ENCODE results near the gene TMC4.
A peak's percentile ranks its signal among the peaks of the same experiment; 100 is the strongest.
"Not testable (repeated sequence)": the region's sequence is repeated elsewhere in the genome, so short reads cannot be mapped to it uniquely, and the experiment has no call there.

TMC4 gene

GRCh38 chr19:54204767-54205468, 32.0 kb upstream of the TMC4 start:
- DNase-seq (ENCODE audit: low read depth), result no peak

DNA sequence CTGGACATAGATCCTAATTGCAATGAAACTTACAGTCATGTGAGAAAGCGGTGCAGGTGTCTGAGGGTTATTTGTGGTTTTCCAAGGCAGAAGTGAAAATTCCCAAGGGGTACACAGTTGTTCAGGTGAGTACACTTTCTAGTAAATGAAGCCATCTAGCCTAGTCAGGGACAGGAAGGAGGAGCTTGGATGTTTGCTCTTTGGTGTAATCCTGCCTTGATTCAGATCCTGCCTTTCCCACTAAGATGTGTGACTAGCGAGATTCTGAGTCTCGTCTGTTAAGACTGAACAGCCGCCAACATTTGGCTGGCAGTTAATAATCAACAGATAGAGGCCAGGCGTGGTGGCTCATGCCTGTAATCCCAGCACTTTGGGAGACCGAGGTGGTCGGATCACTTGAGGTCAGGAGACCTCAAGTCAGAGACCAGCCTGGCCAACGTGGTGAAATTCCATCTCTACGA, 30.2 kb upstream of the TMC4 start:
- DNase-seq (ENCODE audit: low read depth), result peak; percentile 49

DNA sequence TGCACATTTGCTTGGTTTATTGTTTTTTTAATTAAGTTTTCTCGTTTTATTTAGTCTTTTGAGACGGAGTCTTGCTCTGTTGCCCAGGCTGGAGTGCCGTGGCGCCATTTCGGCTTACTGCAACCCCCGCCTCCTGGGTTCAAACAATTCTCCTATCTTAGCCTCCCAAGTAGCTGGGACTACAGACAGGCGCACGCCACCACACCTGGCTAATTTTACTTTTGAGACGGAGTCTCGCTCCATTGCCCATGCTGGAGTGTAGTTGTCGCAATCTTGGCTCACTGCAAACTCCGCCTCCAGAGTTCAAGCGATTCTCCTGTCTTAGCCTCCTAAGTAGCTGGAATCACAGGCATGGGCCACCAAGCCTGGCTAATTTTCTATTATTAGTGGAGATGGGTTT, 29.0 kb upstream of the TMC4 start:
- no peak for DNase-seq (ENCODE audit: low read depth)

GRCh38 chr19:54201172-54201701, 28.3 kb upstream of the TMC4 start:
- no peak for DNase-seq (ENCODE audit: low read depth)

- no peak for DNase-seq (ENCODE audit: low read depth)
Observed at GRCh38 chr19:54199401-54199800, 26.4 kb upstream of the TMC4 start.

- no peak for DNase-seq (ENCODE audit: low read depth)
Observed at GRCh38 chr19:54197121-54197520, 24.2 kb upstream of the TMC4 start.

DNA sequence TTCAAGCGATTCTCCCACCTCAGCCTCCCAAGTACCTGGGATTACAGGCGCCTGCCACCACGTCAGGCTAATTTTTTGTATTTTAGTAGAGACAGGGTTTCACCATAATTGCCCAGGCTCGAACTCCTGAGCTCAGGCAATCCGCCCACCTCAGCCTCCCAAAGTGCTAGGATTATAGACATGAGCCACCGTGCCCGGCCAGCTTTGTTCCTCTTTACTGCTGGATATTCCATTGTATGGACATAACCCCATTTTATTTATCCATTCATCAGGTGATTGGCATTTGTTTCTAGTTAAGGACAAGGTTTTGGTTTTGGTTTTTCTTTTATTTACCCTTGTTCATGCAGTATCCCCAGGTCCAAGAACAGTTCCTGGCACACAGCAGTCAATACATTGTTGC, 23.6 kb upstream of the TMC4 start:
- DNase-seq (ENCODE audit: low read depth), result no peak

- DNase-seq (ENCODE audit: low read depth), result not testable (repeated sequence)
Observed at GRCh38 chr19:54194463-54194862, 21.5 kb upstream of the TMC4 start.

DNA sequence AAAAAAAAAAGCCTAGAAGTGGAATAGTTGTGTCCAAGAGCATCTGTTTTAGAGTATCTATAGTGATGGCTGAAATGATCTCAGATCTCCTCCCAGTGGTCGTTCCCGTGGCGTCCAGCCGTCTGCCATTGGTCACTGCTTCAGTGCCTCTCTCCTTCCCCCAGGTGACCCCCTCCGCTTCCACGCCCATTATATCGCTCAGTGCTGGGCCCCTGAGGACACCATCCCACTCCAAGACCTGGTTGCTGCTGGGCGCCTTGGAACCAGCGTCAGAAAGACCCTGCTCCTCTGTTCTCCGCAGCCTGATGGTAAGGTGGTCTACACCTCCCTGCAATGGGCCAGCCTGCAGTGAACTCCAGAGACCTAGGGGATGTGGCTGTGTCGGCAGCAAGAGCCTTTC, 20.1 kb upstream of the TMC4 start:
- no peak for DNase-seq (ENCODE audit: low read depth)

GRCh38 chr19:54191811-54192453, 19.0 kb upstream of the TMC4 start:
- no peak for DNase-seq (ENCODE audit: low read depth)

- DNase-seq (ENCODE audit: low read depth), result peak; percentile 80
Observed at GRCh38 chr19:54191011-54191810, 18.3 kb upstream of the TMC4 start, which contains the start of gene TSEN34. TSS of gene TSEN34 (plus strand) at chr19:54191308. CDS start at chr19:54191365, 57 bp downstream.

DNA sequence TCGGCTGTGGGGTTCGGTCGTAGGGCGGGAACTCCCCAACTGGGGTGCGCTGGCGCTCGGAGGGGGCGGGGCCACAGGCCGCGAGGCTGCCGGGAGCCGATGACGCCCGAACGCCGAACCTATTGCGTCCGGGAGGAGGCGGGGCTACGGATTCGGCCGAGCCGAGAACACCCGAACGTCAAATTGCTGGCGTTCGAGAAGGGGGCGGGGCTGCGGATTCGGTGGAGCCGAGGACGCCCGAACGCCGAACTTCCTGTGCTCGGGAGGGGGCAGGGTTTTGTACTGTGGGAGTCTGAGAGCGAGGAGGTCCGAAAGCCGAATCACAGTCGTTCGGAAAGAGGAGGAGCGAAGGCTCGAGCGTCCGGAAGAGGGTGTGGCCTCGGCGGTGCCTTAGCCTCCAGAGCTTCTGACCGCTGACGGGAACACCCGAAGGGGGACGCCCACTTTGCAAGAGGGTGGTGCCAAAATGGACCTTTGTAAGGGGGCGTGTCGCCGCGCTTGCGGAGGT, 17.6 kb upstream of the TMC4 start:
- DNase-seq (ENCODE audit: low read depth), result peak; percentile 99

DNA sequence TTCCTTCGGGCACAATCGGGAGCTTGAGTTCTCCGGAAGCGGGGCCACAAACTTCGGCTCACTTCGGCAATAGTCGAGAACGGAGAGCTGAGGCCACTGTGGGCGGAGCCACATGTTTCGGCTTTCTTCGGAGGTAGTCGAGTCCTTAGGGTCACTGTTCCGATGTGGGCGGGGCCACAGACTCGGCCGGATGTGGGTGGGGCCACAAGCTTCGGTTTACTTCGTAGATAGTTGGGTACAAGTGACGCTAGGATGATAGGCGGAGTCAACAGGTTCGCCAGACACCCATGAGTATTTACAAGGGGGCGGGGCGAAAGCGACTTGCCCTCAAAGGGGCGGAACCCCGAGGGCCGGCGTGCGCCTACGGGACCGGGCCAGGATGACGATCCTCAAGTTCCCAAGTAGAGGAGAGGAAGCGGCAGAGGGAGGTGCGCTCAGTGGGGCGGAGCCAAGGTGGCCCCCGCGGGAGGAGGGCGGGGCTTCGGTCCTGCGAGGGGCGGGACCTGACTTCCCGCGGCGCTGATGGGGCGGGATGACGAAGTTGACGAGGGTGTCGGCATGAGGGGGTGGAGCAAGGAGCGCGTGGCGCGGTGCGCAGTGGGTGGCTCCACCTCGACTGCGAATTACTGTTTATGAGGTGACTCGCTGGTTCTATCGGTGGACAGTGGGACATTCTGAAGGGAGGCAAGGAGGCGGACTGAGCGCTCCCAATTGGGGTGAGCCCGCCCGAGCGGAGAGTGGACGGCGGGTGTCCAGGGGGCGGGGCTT, 17.0 kb upstream of the TMC4 start:
- DNase-seq (ENCODE audit: low read depth), result peak; percentile 100

DNA sequence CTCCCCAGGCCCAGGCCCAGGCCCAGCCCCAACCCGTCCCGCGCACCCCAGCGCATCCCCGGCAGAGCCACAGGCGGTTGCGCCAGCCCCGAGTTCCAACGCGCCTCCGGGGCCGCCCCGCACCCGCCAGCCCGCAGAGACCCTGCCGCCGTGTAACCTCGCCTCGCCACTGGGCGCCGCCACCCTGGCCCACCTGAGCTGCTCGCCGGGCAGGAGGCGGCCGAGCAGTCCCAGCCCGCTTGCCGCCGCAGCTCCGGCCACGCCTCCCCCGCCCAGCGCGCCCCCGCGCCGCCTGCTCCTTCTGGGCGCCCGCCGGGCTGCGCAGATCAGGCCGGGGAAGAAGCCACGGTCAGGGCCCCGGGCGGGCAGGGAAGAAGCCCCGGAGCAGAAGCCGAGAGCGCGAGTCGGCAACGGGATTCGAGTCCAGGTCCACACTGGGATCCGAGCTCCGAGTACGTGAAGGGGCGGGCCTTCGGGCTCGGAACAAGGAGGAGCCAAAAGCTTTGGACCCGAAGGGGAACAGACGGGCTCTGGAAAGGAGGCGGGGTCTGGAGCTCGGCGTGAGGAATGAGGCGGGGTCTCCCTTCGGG, 16.3 kb upstream of the TMC4 start, which contains the start of gene MBOAT7:
Gene MBOAT7 (minus strand): TSS at position 436 of the 590 bp plus-strand sequence. CDS start 1,072 bp downstream, outside the sequence.
- no peak for DNase-seq (ENCODE audit: low read depth)

DNA sequence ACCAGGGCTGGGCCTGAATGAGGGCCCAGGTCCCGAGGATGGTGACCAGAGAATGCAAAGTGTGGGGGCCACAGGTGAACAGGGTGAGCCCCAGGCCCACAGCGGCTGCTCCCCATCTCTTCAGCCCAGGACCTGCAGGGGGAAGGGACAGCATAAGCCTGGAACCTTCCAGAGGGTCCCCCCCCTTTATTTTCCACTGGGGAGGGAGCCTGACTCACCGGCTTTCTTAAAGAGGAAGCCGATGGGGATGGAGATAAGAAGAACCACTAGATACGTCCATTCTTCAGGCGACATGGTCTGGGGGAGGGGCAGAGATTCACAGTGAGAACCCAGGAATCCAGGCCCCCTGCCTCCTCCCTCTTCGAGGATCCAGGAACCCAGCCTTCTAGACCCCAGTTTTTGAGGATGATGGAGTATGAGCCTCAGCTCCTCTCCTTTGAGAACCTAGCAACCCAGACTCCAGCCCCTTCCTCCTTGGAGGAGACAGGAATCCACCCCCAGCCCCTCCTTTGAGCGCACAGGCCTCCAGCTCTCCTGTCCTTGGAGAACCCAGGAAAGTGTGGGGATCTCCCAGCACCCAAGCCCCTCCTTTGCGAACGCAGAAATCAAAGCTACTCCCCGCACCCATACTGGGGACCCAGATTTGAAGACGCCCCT, 15.4 kb upstream of the TMC4 start:
- peak; percentile 88 for DNase-seq (ENCODE audit: low read depth)

GRCh38 chr19:54186934-54187381, 14.0 kb upstream of the TMC4 start:
- no peak for DNase-seq (ENCODE audit: low read depth)

DNA sequence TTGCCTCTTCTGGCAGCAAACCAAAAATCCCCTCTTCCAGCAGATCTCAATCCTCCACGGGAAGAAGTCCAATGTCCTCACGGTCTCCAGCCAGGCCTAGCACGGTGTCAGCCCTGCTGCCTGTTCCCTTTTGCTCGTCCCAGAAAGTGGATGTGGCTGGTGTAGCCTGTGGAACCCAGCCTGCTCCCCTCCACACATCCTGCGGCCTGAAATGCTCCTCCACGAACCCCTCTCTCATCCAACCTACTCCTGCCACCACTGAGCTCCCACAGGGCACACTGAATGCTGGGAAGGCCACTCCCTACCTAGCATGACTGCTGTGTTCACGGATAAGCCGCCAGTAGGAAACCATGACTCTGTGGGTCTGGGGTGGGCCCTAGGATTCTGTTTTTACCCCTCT, 13.4 kb upstream of the TMC4 start:
- DNase-seq (ENCODE audit: low read depth), result no peak

DNA sequence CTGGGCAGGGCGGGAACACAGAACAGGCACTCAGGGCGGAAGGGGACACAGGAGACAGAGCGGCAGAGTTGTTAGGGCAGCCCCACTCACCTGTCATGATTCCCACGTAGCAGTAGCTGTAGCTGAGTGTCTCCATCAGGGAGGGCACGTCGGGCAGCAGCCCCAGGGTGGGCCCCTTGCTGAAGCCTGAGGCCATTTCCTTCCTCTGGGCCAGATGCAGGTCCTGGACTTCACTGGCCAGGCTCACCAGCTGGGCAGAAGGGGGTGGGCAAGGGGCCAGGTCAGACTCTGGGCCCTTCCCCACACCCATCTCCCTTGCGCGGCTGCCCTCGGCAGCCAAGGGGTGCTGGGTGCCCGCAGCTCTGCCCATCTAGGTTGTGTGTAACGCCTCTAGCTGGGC, 10.5 kb upstream of the TMC4 start:
- no peak for DNase-seq (ENCODE audit: low read depth)

DNA sequence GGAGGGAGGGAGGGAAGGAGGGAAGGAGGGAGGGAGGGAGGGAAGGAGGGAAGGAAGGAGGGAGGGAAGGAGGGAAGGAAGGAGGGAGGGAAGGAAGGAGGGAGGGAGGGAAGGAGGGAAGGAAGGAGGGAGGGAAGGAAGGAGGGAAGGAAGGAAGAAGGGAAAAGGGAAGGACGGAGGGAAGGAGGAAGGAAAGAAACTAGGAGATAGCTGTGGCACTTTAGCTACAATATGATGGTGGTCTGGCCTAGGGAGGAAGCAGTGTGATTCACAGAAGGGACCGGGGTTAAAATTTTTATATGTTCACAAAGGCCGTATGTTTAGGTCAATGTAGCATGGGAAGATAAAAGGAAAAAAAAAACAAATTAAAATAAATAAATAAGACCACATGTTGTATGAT, 8.9 kb upstream of the TMC4 start:
- DNase-seq (ENCODE audit: low read depth), result not testable (repeated sequence)

DNA sequence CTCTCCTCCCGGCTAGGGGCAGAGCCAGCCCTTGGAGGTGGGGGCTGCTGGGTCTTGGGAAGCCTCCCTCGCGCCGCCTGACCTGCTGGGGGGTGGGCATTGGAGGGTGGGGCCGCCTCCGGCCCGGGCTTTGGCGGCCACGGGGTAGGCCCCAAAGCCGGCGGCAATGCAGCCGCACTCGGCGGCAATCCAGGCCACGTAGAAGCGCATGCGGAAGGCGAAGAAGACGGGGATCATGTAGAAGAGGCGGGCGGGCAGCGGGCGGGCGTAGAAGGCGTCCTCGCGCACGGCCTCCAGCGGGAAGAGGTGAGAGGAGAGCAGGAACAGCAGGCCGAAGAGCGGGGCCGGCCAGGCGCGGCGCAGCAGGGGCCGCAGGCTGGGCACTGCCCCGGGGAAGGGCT, 7.7 kb upstream of the TMC4 start:
- no peak for DNase-seq (ENCODE audit: low read depth)

All from iris pigment epithelial cell (primary cell).